Fibroblast of lung (primary cell): ENCODE data around the gene SEPHS1. TPM values are rescaled to one million over a fixed set of nuclear protein-coding genes. Genes with fewer than 3 reads are reported as not detected.

Experiments used
- DNase-seq, 2 donors: peaks; one replicate each; pipeline versions ENCODE4 v3.0.0 to v3.0.0-alpha.2; 2010; ENCODE audit warnings: low read depth in 2 of 2
- H2AFZ ChIP-seq: 2 replicates; pipeline ENCODE4 v1.5.1; 2012; ENCODE audit warnings: low read length, control low read depth, inconsistent platforms
- H3K27ac ChIP-seq: 2 replicates; pipeline ENCODE4 v1.5.1; 2011; ENCODE audit warnings: low read length, control low read depth; ENCODE audit not compliant: insufficient read depth
- H3K27me3 ChIP-seq: 2 replicates; pipeline ENCODE4 v1.5.1; 2011; ENCODE audit warnings: mild to moderate bottlenecking, low read length; ENCODE audit not compliant: control insufficient read depth, insufficient read depth
- H3K36me3 ChIP-seq: 2 replicates; pipeline ENCODE4 v1.5.1; 2011; ENCODE audit warnings: low read length; ENCODE audit not compliant: control insufficient read depth, insufficient read depth
- H3K4me1 ChIP-seq: 2 replicates; pipeline ENCODE4 v1.5.1; 2011; ENCODE audit warnings: low read length; ENCODE audit not compliant: control insufficient read depth, insufficient read depth; ENCODE audit errors: extremely low read depth
- H3K4me2 ChIP-seq: 2 replicates; pipeline ENCODE4 v1.5.1; 2011; ENCODE audit warnings: low read length, control low read depth; ENCODE audit not compliant: insufficient read depth; ENCODE audit errors: extremely low read depth
- H3K4me3 ChIP-seq, 4 experiments: fragments of 200-600 bp in 1 of 4; sonication (generic) in 1 of 4; replicated peaks in 1 of 4; 2 replicates each; pipeline ENCODE4 v1.5.1; 2011 to 2016; ENCODE audit warnings: low read length in 4 of 4, low read depth in 3 of 4, mild to moderate bottlenecking in 3 of 4, control low read depth in 2 of 4, inconsistent platforms in 1 of 4, mixed read lengths in 1 of 4; ENCODE audit not compliant: insufficient read depth in 1 of 4; ENCODE audit errors: control extremely low read depth in 1 of 4
- H3K79me2 ChIP-seq: 2 replicates; pipeline ENCODE4 v1.5.1; 2012; ENCODE audit warnings: mild to moderate bottlenecking, low read length, inconsistent platforms; ENCODE audit not compliant: control insufficient read depth, insufficient read depth
- H3K9ac ChIP-seq: 2 replicates; pipeline ENCODE4 v1.5.1; 2011; ENCODE audit warnings: mild to moderate bottlenecking, low read length, control low read depth; ENCODE audit not compliant: insufficient read depth
- H3K9me3 ChIP-seq: 2 replicates; pipeline ENCODE4 v1.5.1; 2012; ENCODE audit warnings: low read depth, low read length; ENCODE audit not compliant: control insufficient read depth, insufficient read depth
- H4K20me1 ChIP-seq: 2 replicates; pipeline ENCODE4 v1.5.1; 2011; ENCODE audit warnings: low read length; ENCODE audit not compliant: control insufficient read depth, insufficient read depth; ENCODE audit errors: extremely low read depth
- CTCF ChIP-seq, 2 donors: IDR thresholded peaks in 1 of 2; conservative IDR thresholded peaks in 1 of 2; 1 replicate in 1 of 2; 2 replicates in 1 of 2; pipeline ENCODE4 v1.5.1; 2011 to 2012; ENCODE audit warnings: low read length in 2 of 2, control low read depth in 1 of 2, inconsistent platforms in 1 of 2, low read depth in 1 of 2, mild to moderate bottlenecking in 1 of 2
- EZH2 ChIP-seq: IDR thresholded peaks from 2 replicates; pipeline ENCODE4 v1.5.1; 2012; ENCODE audit warnings: low read length, control low read depth, mild to moderate bottlenecking; ENCODE audit errors: missing control alignments
- polyA plus RNA-seq, 2 donors: library from polyadenylated mRNA; depleted of rRNA in 1 of 2; stranded (reverse) in 1 of 2; unstranded in 1 of 2; fragments of >200 nt; gene quantifications; 2 replicates each; pipeline ENCODE4 v1.2.1, GENCODE V29; 2011 to 2012; ENCODE audit warnings: missing spikeins in 1 of 2
- total RNA-seq: library from RNA; depleted of rRNA; stranded (reverse); fragments of >200 nt; gene quantifications from 2 replicates; pipeline ENCODE4 v1.2.1, GENCODE V29; 2014

Gene SEPHS1
- total and polyA plus RNA-seq, 2 donors (not counting 1 experiment from before 2014, with no cell fraction given): 27.4 to 50.6 TPM

- H2AFZ ChIP-seq: no peak overlapping the region
Observed at GRCh38 chr10:13366891-13367290, 18.8 kb upstream of the SEPHS1 start.

GRCh38 chr10:13365831-13366230 lies 17.7 kb upstream of the SEPHS1 start:
- Histone ChIP-seq H3K79me2 (no peaks in the 10 kb centered on the region), H3K36me3 (no peaks in the 10 kb centered on the region), H3K9me3 (no peaks in the 10 kb centered on the region), H3K27me3 (no peaks in the 10 kb centered on the region), H3K27ac (no peak overlapping the region), H3K4me3 (no peak overlapping the region), H3K4me1 (no peaks in the 10 kb centered on the region), H3K9ac (no peak overlapping the region), H2AFZ (no peak overlapping the region), H4K20me1 (no peaks in the 10 kb centered on the region), H3K4me2 (no peak overlapping the region)
- DNase-seq: no peak
- no peak for TF ChIP-seq EZH2
- TF ChIP-seq CTCF (conservative IDR thresholded peaks at IDR 0.05 in 1 of 2, IDR thresholded peaks at IDR 0.05 in 1 of 2; ENCODE audit: low read depth in 1 of 2, low read length in 2 of 2): no peak

More at GRCh38 chr10:13366891-13367290, 18.8 kb upstream of the SEPHS1 start:
- H3K4me2 ChIP-seq: no peak overlapping the region
- no peaks in the 10 kb centered on the region for H3K79me2 ChIP-seq
- no peak for DNase-seq
- no peak overlapping the region for H3K27ac ChIP-seq
- H3K4me1 ChIP-seq: no peaks in the 10 kb centered on the region
- no peak overlapping the region for H3K4me3 ChIP-seq
- H3K36me3 ChIP-seq: no peaks in the 10 kb centered on the region
- TF ChIP-seq EZH2: no peak
- no peak for TF ChIP-seq CTCF (conservative IDR thresholded peaks at IDR 0.05 in 1 of 2, IDR thresholded peaks at IDR 0.05 in 1 of 2; ENCODE audit: low read depth in 1 of 2, low read length in 2 of 2)
- H4K20me1 ChIP-seq: no peaks in the 10 kb centered on the region
- H3K9me3 ChIP-seq: no peaks in the 10 kb centered on the region
- H3K27me3 ChIP-seq: no peaks in the 10 kb centered on the region
- H3K9ac ChIP-seq: no peak overlapping the region

- no peak for DNase-seq
- Histone ChIP-seq H3K4me2 (no peak overlapping the region), H3K27me3 (no peaks in the 10 kb centered on the region), H3K9ac (no peak overlapping the region), H3K79me2 (no peaks in the 10 kb centered on the region), H3K36me3 (no peaks in the 10 kb centered on the region), H3K27ac (no peak overlapping the region), H2AFZ (no peak overlapping the region), H3K4me3 (no peak overlapping the region), H3K9me3 (no peaks in the 10 kb centered on the region), H4K20me1 (no peaks in the 10 kb centered on the region), H3K4me1 (no peaks in the 10 kb centered on the region)
- no peak for TF ChIP-seq EZH2
- TF ChIP-seq CTCF (conservative IDR thresholded peaks at IDR 0.05 in 1 of 2, IDR thresholded peaks at IDR 0.05 in 1 of 2; ENCODE audit: low read depth in 1 of 2, low read length in 2 of 2): no peak
Observed at GRCh38 chr10:13365243-13365642, 17.1 kb upstream of the SEPHS1 start.
